Astrocyte (in vitro differentiated cells and primary cell): Measurements from ENCODE around the gene COL5A2. TPM values are rescaled to one million over a fixed set of nuclear protein-coding genes. Genes with fewer than 3 reads are reported as not detected.
A peak's percentile ranks its signal among the peaks of the same experiment; 100 is the strongest.

ENCODE experiments used
- DNase-seq: peaks from one replicate; pipeline ENCODE4 v3.0.0-alpha.2; 2010; ENCODE audit warnings: low read depth
- FAIRE-seq: peaks from 2 replicates; lab custom pipeline; 2011; peaks lifted over from hg19 to GRCh38; lab: Jason Lieb, UNC
- H2AFZ ChIP-seq: 2 replicates; pipeline ENCODE4 v1.6.0; 2012; ENCODE audit warnings: low read depth, low read length, inconsistent platforms
- H3K27ac ChIP-seq: 2 replicates; pipeline ENCODE4 v1.5.1; 2011; ENCODE audit warnings: low read depth, low read length, inconsistent platforms
- H3K27me3 ChIP-seq: 2 replicates; pipeline ENCODE4 v1.6.0; 2011; ENCODE audit warnings: low read length, inconsistent platforms; ENCODE audit not compliant: insufficient read depth
- H3K36me3 ChIP-seq: 2 replicates; pipeline ENCODE4 v1.5.1; 2011; ENCODE audit warnings: low read length, inconsistent platforms; ENCODE audit not compliant: insufficient read depth
- H3K4me1 ChIP-seq: 2 replicates; pipeline ENCODE4 v1.5.1; 2011; ENCODE audit warnings: low read length, inconsistent platforms; ENCODE audit not compliant: insufficient read depth
- H3K4me2 ChIP-seq: 2 replicates; pipeline ENCODE4 v1.6.0; 2012; ENCODE audit warnings: low read length, inconsistent platforms
- H3K4me3 ChIP-seq: 2 replicates; pipeline ENCODE4 v1.5.1; 2011; ENCODE audit warnings: low read depth, mild to moderate bottlenecking, low read length, inconsistent platforms; ENCODE audit not compliant: insufficient read depth
- H3K79me2 ChIP-seq: 2 replicates; pipeline ENCODE4 v1.6.0; 2012; ENCODE audit warnings: mild to moderate bottlenecking, low read length, inconsistent platforms; ENCODE audit not compliant: insufficient read depth
- H3K9ac ChIP-seq: 2 replicates; pipeline ENCODE4 v1.6.0; 2012; ENCODE audit warnings: mild to moderate bottlenecking, low read length, inconsistent platforms
- H3K9me3 ChIP-seq: 2 replicates; pipeline ENCODE4 v1.5.1; 2012; ENCODE audit warnings: low read depth, mild to moderate bottlenecking, low read length, inconsistent platforms; ENCODE audit not compliant: insufficient read depth
- H4K20me1 ChIP-seq: 2 replicates; pipeline ENCODE4 v1.6.0; 2012; ENCODE audit warnings: low read length, inconsistent platforms; ENCODE audit not compliant: insufficient read depth
- H3K27ac Mint-ChIP-seq: one replicate; pipeline ENCODE4 v1.8.0; 2021; ENCODE audit warnings: mild to moderate bottlenecking, mixed read lengths; ENCODE audit not compliant: unreplicated experiment
- H3K27me3 Mint-ChIP-seq: one replicate; pipeline ENCODE4 v1.8.0; 2021; ENCODE audit warnings: low read depth, mixed read lengths; ENCODE audit not compliant: unreplicated experiment
- H3K36me3 Mint-ChIP-seq: one replicate; pipeline ENCODE4 v1.8.0; 2021; ENCODE audit warnings: low read depth, mixed read lengths; ENCODE audit not compliant: unreplicated experiment
- H3K4me1 Mint-ChIP-seq: one replicate; pipeline ENCODE4 v1.8.0; 2021; ENCODE audit warnings: low read depth, mixed read lengths; ENCODE audit not compliant: unreplicated experiment
- H3K4me3 Mint-ChIP-seq: one replicate; pipeline ENCODE4 v1.8.0; 2021; ENCODE audit warnings: mild to moderate bottlenecking, moderate library complexity, mixed read lengths; ENCODE audit not compliant: unreplicated experiment
- H3K9me3 Mint-ChIP-seq: one replicate; pipeline ENCODE4 v1.8.0; 2021; ENCODE audit warnings: mild to moderate bottlenecking, mixed read lengths; ENCODE audit not compliant: unreplicated experiment
- EZH2 ChIP-seq: IDR thresholded peaks from 2 replicates; pipeline ENCODE4 v1.6.1; 2012; ENCODE audit warnings: mild to moderate bottlenecking, low read length, inconsistent platforms; ENCODE audit not compliant: insufficient read depth
- total RNA-seq: library from RNA; stranded (reverse); gene quantifications from 2 replicates; pipeline ENCODE4 v1.2.1, GENCODE V29; 2021
- TF ChIP-seq, protein P1 (sequence below): IDR thresholded peaks from 2 replicates; pipeline ENCODE4 v1.5.1; 2011; ENCODE audit warnings: low read depth, mild to moderate bottlenecking, inconsistent platforms, low read length, moderate library complexity; ENCODE audit not compliant: insufficient read depth

Gene COL5A2
- total RNA-seq, 1 donor from 2014 or later = 429 TPM

DNA sequence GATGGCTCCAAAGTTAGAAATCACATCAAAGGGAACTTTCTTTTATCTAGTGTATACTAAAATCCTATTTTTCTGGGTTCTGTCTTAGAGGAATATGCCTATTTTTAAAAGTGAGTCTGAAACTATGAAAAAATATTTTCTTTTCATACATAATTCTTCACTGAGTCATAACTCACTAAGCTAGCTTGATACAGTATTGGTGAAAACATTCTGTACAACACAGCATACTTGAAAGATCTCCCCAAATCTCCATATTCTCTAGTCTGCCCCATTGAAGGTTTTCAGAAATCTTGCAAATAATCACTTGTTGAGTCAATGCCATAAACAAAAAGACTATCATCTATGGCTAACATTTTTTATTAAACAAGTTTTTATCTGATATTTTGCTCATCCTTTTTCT, 160.9 kb downstream of the COL5A2 start:
- no peak overlapping the region for H3K27ac Mint-ChIP-seq
- H3K9ac ChIP-seq = no peak overlapping the region

DNA sequence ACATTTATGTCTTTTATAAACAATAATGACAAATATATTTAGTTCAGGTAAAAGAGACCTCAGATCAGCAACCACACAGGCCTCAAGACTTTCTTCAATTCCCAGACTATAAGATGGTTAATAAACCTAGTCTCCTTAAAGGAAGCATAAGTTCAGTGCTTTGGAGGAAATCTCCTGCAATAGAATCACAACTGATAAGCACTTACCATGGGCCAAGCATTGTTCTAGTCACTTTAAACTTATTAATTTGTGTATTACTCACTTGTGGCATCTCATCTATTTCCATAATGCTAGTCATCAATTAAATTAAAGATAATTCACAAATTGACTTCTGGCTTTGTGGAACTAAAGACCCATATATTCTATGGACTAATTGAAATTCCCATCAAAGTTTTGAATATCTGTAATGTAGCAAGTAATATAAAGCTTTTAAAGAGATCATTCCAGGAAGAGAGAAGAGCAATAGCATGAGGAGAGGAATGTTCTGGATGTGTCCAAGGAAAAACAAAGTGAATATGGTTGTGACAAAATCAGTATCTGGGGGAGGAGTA, 163.2 kb downstream of the COL5A2 start:
- no peak overlapping the region for H3K27ac ChIP-seq
- no peaks in the 10 kb centered on the region for H3K36me3 ChIP-seq
- H3K4me2 ChIP-seq = no peak overlapping the region
- Mint-ChIP-seq H3K4me3 (no peak overlapping the region), H3K27ac (no peak overlapping the region), H3K9me3 (peaks cover 2% of the 10 kb centered on the region), H3K27me3 (peaks cover 2% of the 10 kb centered on the region), H3K36me3 (peaks cover 5% of the 10 kb centered on the region), H3K4me1 (peaks cover 18% of the 10 kb centered on the region)
- DNase-seq (no peak), FAIRE-seq (no peak)
- no peaks in the 10 kb centered on the region for H4K20me1 ChIP-seq
- no peaks in the 10 kb centered on the region for H3K27me3 ChIP-seq
- peaks cover 5% of the 10 kb centered on the region for H3K4me1 ChIP-seq
- no peak overlapping the region for H2AFZ ChIP-seq
- no peak overlapping the region for H3K9ac ChIP-seq
- TF ChIP-seq, protein P1, sequence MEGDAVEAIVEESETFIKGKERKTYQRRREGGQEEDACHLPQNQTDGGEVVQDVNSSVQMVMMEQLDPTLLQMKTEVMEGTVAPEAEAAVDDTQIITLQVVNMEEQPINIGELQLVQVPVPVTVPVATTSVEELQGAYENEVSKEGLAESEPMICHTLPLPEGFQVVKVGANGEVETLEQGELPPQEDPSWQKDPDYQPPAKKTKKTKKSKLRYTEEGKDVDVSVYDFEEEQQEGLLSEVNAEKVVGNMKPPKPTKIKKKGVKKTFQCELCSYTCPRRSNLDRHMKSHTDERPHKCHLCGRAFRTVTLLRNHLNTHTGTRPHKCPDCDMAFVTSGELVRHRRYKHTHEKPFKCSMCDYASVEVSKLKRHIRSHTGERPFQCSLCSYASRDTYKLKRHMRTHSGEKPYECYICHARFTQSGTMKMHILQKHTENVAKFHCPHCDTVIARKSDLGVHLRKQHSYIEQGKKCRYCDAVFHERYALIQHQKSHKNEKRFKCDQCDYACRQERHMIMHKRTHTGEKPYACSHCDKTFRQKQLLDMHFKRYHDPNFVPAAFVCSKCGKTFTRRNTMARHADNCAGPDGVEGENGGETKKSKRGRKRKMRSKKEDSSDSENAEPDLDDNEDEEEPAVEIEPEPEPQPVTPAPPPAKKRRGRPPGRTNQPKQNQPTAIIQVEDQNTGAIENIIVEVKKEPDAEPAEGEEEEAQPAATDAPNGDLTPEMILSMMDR = no peak
- no peak for TF ChIP-seq EZH2
- H3K9me3 ChIP-seq = no peaks in the 10 kb centered on the region
- no peak overlapping the region for H3K4me3 ChIP-seq
- no peaks in the 10 kb centered on the region for H3K79me2 ChIP-seq

More for the DNA sequence above, 160.9 kb downstream of the COL5A2 start:
- no peak for DNase-seq
- Mint-ChIP-seq H3K36me3 (peaks cover 2% of the 10 kb centered on the region), H3K4me1 (peaks cover 26% of the 10 kb centered on the region), H3K27me3 (peaks cover 2% of the 10 kb centered on the region), H3K9me3 (peaks cover 2% of the 10 kb centered on the region), H3K4me3 (no peak overlapping the region)
- no peaks in the 10 kb centered on the region for H3K27me3 ChIP-seq
- H3K27ac ChIP-seq = no peak overlapping the region
- no peaks in the 10 kb centered on the region for H4K20me1 ChIP-seq
- TF ChIP-seq, protein P1 = no peak
- TF ChIP-seq EZH2 = no peak
- H3K9me3 ChIP-seq = no peaks in the 10 kb centered on the region
- peaks cover 11% of the 10 kb centered on the region for H3K4me1 ChIP-seq
- H3K79me2 ChIP-seq = no peaks in the 10 kb centered on the region
- peak; percentile 81 for FAIRE-seq
- no peaks in the 10 kb centered on the region for H3K36me3 ChIP-seq
- no peak overlapping the region for H2AFZ ChIP-seq
- no peak overlapping the region for H3K4me3 ChIP-seq
- H3K4me2 ChIP-seq = peak overlapping the region; percentile 29

DNA sequence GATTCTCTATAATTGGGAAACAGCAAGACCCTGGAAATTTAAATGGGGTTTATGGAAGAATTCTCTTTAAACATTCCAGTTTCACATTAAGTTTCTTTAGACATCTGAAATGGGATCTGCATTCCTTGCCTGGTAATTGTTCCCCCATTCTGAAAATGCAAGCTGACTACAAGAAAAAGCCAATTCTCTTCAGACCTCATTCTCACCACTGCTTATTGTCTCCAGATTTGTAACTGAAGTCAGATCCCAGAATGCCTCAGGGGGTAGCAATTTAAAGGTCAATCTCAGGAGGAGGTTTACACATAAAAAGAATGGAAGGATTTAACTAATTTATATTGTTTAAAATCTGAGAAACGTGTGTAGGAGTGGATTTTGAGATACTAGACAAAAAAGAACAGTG, 164.2 kb downstream of the COL5A2 start:
- H3K4me2 ChIP-seq = no peak overlapping the region

More for the DNA sequence above, 164.2 kb downstream of the COL5A2 start:
- Mint-ChIP-seq H3K27me3 (peaks cover 2% of the 10 kb centered on the region), H3K9me3 (peaks cover 2% of the 10 kb centered on the region), H3K4me3 (no peak overlapping the region), H3K4me1 (peaks cover 18% of the 10 kb centered on the region), H3K36me3 (peaks cover 5% of the 10 kb centered on the region), H3K27ac (no peak overlapping the region)
- Histone ChIP-seq H3K9me3 (no peaks in the 10 kb centered on the region), H3K27me3 (no peaks in the 10 kb centered on the region), H4K20me1 (no peaks in the 10 kb centered on the region), H3K9ac (no peak overlapping the region), H3K79me2 (no peaks in the 10 kb centered on the region), H2AFZ (no peak overlapping the region), H3K4me1 (peaks cover 5% of the 10 kb centered on the region), H3K4me3 (no peak overlapping the region), H3K36me3 (peaks cover 3% of the 10 kb centered on the region), H3K27ac (no peak overlapping the region)
- TF ChIP-seq, protein P1 = no peak
- TF ChIP-seq EZH2 = no peak
- FAIRE-seq (no peak), DNase-seq (no peak)
